Fibroblast of villous mesenchyme (primary cell): Measurements from ENCODE around the gene BSND. TPM values are rescaled to one million over a fixed set of nuclear protein-coding genes. Genes with fewer than 3 reads are reported as not detected.

ENCODE experiments used
- DNase-seq: peaks from one replicate; pipeline ENCODE4 v3.0.0-alpha.2; 2010; ENCODE audit warnings: low read depth
- H3K4me3 ChIP-seq: 2 replicates; pipeline ENCODE4 v1.5.1; 2011; ENCODE audit warnings: low read depth, mild to moderate bottlenecking, low read length
- total RNA-seq: library from RNA; depleted of rRNA; stranded (reverse); fragments of >200 nt; gene quantifications from 2 replicates; pipeline ENCODE4 v1.2.3, GENCODE V29; 2012
- TF ChIP-seq, protein P1 (sequence below): IDR thresholded peaks from 2 replicates; pipeline ENCODE4 v1.5.1; 2012; ENCODE audit warnings: low read depth, mild to moderate bottlenecking, low read length; ENCODE audit not compliant: insufficient read depth

BSND gene
- total RNA-seq, 1 donor = not detected

DNA sequence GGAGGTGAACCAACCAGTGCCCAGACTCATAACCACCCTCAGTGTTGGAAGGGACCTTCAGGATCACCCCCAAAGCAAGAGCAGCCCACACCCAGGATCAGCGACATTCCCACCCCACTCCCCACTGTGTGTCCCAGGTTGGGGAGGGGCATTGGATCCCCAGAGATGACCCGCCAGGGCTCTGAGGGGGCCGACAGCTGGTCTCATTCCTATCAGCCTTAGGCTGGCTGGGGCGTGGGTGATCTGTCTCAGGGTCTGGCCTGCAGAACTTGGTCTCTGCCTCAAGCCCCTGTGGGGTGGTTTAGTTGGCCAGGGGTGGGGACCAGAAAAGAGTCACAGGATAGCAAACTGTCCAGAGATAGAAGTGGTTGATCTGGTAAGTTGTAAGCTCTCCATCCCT is 7.8 kb upstream of the BSND start:
- H3K4me3 ChIP-seq = no peak overlapping the region
- TF ChIP-seq, protein P1, sequence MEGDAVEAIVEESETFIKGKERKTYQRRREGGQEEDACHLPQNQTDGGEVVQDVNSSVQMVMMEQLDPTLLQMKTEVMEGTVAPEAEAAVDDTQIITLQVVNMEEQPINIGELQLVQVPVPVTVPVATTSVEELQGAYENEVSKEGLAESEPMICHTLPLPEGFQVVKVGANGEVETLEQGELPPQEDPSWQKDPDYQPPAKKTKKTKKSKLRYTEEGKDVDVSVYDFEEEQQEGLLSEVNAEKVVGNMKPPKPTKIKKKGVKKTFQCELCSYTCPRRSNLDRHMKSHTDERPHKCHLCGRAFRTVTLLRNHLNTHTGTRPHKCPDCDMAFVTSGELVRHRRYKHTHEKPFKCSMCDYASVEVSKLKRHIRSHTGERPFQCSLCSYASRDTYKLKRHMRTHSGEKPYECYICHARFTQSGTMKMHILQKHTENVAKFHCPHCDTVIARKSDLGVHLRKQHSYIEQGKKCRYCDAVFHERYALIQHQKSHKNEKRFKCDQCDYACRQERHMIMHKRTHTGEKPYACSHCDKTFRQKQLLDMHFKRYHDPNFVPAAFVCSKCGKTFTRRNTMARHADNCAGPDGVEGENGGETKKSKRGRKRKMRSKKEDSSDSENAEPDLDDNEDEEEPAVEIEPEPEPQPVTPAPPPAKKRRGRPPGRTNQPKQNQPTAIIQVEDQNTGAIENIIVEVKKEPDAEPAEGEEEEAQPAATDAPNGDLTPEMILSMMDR = no peak
- no peak for DNase-seq

DNA sequence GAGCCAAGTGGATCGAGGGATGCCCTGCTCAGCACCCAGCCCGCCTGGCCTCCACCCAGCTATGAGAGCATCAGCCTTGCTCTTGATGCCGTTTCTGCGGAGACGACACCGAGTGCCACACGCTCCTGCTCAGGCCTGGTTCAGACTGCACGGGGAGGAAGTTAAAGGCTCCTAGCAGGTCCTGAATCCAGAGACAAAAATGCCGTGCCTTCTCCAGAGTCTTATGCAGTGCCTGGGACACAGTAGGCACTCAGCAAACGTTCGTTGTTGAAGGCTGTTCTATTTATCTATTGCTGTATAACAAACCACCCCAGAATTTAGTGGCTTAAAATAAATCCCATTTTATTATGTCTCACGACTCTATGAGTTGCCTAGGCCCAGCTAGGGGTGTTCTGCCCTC is 6.8 kb upstream of the BSND start:
- TF ChIP-seq, protein P1 = no peak

DNA sequence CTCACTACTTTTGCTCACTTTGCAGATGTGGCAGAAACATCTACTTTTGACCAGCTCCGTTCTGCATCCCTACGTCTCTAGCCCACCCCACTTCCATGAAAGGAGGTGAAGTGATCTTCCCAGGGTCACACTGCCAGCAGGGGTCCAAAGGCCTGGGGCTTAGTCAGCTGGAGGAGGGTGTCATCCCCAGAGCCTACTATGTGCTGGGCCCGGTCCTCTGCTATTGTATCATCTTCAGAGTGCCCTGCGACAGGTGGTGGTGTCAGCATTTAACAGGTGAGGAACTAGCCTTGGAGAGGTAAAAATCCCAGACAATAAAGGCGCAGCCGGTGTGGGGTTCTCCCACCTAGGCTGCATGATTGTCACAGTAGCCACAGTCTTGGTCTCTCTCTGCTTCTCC is 5.6 kb upstream of the BSND start:
- no peak for DNase-seq
- TF ChIP-seq, protein P1 = no peak
- no peak overlapping the region for H3K4me3 ChIP-seq

More for the DNA sequence above, 6.8 kb upstream of the BSND start:
- DNase-seq = no peak
- no peak overlapping the region for H3K4me3 ChIP-seq

DNA sequence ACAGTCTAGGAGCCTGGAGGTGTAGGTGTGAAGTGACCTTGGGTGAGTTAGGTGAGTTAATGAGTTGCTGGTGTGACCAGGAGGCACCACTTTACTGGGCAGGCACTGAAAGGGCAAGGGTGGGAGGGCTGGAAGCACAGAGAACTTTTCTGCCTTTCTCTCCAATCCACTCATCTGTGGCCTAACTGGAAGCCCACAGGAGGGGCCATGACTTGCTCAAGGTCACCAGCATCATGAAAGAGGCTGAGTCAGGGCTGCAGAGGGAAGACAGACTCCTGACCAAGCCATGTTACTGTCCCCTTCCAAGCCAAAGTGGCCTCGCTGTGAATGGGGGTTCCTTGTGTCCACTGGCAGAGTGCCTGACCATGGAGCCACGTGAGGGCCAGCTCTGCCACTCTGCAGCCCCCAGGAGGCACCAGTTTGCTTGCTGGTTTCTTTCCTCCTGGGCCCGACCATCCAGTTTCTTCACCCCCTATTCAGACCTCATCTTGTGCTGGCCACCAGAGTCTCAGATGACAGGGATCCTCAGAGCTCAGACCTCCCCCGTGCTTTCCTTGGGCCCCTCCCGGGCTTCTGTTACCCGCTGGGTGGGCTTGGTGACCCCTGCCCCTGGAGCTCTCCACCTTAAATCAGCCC is 4.3 kb upstream of the BSND start:
- H3K4me3 ChIP-seq = no peak overlapping the region
- no peak for DNase-seq
- TF ChIP-seq, protein P1 = no peak

DNA sequence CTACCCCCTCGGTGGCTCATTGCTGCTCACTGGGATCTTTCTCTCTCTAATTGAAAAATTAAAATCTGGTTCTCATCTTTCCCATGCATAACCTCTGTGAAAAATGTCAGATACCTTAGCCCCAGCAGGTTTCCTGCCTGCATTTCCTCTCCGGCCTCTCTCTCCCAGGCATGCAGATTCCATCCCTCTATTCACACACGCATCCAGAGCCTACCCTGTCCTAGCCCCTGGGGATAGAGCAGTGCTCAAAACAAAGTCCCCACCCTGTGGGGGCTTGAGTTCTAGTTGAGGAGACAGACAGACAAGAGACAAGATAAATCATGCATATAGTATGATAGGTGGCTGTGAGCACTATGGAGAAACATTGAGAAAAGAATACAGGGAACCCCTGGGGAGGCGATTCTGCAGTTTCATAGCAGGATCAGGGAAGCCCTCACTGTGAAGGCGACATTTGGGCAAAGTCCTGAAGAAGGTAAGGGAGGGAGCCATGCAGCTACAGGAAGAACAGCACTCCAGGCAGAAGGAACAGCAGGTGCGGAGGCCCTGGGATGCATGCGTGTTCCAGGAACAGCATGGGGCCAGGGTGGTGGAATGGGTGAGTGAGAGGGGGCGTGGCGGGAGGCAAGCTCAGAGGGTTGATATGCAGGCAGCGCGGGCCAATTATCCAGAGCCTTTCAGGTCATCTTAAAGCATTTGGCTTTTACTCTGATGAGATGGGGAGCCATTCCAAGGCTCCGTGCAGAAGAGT is 3.5 kb upstream of the BSND start:
- TF ChIP-seq, protein P1 = no peak

DNA sequence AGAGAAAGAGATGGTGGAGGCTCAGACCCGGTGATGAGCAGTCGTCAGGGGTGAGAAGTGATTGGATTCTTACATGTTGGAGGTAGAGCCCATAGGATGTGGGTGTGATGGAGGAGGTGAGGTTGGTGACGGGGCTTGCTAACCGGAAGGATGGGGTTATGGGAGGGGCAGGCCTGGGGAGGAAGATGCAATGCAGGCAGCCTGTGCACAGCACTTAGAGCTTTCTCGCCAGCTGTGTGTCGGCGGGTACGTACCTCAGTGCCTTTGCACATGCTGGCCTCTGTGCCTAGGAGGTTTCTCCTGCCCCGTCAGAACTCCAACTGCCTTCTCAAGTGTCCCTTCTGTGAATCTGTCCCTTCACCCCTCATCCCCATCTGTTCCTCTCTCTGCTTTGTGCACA is 2.9 kb upstream of the BSND start:
- no peak overlapping the region for H3K4me3 ChIP-seq
- TF ChIP-seq, protein P1 = no peak
- DNase-seq = no peak

More for the DNA sequence above, 3.5 kb upstream of the BSND start:
- no peak for DNase-seq
- no peak overlapping the region for H3K4me3 ChIP-seq
